HG03378 (cell line): ENCODE measurements around the gene RNPEP.
A peak's percentile ranks its signal among the peaks of the same experiment; 100 is the strongest.
"Not testable (repeated sequence)": the region's sequence is repeated elsewhere in the genome, so short reads cannot be mapped to it uniquely, and the experiment has no call there.

ENCODE experiments used
- ATAC-seq: cut with Tn5 transposase; IDR thresholded peaks from one replicate; pipeline ENCODE4 v1.9.1; 2021; ENCODE audit warnings: mild to moderate bottlenecking, moderate library complexity; ENCODE audit not compliant: unreplicated experiment

Gene RNPEP, protein sequence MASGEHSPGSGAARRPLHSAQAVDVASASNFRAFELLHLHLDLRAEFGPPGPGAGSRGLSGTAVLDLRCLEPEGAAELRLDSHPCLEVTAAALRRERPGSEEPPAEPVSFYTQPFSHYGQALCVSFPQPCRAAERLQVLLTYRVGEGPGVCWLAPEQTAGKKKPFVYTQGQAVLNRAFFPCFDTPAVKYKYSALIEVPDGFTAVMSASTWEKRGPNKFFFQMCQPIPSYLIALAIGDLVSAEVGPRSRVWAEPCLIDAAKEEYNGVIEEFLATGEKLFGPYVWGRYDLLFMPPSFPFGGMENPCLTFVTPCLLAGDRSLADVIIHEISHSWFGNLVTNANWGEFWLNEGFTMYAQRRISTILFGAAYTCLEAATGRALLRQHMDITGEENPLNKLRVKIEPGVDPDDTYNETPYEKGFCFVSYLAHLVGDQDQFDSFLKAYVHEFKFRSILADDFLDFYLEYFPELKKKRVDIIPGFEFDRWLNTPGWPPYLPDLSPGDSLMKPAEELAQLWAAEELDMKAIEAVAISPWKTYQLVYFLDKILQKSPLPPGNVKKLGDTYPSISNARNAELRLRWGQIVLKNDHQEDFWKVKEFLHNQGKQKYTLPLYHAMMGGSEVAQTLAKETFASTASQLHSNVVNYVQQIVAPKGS

DNA sequence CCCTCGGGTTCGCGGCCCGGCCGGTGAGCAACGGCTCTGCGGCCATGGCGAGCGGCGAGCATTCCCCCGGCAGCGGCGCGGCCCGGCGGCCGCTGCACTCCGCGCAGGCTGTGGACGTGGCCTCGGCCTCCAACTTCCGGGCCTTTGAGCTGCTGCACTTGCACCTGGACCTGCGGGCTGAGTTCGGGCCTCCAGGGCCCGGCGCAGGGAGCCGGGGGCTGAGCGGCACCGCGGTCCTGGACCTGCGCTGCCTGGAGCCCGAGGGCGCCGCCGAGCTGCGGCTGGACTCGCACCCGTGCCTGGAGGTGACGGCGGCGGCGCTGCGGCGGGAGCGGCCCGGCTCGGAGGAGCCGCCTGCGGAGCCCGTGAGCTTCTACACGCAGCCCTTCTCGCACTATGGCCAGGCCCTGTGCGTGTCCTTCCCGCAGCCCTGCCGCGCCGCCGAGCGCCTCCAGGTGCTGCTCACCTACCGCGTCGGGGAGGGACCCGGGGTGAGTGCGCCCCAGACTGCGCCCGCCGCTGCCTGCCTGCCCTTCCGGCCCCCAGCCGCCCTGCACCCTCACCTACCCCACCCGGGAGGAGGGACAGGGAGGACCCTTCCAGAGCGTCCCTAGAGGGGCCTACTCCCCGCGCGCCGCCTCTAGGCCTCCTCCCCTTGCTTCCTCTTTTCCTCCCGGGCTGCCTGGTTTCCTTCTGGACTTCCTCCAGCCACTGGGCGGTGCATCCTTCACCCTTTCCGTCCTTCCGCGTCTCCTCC is at the start of gene RNPEP:
RNPEP (plus strand) TSS at position 26 of the 757 bp plus-strand sequence; CDS start at position 45, 19 bp downstream.
- peak; percentile 38 for ATAC-seq

DNA sequence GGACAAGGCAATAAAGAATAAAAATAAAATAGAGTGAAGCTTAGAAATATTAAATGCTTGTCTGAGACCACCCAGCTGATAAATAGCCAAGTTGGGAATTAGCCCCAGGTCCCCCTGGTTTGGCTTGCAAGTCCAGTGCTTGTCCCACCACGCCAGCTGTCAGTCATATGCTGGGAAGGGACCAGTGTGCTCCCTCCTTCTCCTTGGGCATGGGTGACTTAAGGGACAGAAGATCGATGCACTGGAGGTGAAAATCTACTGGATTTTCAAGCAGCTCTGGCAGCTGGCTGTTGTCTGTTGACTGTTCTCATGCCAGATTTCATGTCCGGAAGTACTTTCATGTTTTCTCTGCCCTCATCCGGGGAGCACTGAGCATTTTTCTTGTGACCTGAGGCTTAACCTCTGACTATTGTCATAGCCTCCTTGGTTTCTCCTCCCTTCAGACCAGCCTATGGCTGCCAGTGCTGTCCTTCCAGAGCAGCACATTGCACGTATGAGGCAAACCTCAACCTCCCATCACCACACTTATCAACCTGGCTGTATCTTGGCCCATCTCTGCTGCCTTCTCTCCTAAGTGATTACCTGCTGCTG is 48.5 kb upstream of the RNPEP start:
- ATAC-seq, result no peak

DNA sequence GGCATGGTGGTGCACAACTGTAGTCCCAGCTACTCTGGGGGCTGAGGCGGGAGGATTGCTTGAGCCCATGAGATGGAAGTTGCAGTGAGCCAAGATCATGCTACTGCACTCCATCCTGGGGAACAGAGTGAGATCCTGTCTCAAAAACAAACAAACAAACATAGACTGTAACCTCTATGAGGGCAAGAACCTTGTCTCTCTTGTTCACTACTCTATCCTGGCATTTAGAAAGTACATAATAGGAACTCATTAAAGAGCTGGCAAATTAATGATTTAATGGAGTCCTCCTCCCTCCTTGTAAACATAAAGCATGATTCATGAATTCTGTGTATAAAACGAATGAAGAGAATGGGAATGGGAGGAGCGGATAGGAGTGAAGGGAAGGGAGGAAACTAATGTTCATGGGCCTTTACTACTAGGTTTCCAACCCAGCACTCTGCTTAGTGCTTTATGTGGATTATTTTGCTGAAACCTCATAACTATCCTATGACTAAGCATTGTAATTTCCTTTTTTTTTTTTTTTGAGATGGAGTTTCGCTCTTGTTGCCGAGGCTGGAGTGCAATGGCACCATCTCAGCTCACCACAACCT is 44.7 kb upstream of the RNPEP start:
- ATAC-seq, result no peak

DNA sequence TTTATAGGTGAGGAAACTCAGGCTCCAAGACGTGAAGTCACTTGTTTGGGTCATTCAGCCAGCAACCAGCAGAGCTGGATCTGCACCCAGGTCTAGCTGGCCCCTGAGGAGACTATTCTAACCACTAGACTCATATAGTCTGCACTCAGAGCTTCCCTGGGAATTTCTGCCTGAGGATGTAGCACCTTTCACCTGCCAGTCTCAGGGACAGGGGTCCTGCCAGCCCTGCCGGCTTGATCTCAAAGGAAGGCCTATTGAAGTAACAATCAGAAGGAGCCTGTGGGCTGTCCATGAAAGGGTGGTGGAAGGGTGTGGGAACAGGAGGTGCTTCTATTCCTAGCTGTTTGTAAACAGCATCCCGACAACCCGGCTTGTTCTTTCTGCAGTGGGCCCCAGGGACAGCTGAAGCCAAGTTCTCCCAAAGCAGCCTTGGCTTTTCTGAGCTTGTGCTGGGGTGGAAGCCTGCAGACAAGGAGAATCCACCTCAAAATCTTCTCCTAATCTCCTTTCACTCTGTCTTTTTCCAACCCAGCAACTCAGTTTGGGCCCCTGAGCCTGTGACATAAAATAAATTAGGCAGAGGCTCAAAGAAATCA is 43.9 kb upstream of the RNPEP start:
- no peak for ATAC-seq

DNA sequence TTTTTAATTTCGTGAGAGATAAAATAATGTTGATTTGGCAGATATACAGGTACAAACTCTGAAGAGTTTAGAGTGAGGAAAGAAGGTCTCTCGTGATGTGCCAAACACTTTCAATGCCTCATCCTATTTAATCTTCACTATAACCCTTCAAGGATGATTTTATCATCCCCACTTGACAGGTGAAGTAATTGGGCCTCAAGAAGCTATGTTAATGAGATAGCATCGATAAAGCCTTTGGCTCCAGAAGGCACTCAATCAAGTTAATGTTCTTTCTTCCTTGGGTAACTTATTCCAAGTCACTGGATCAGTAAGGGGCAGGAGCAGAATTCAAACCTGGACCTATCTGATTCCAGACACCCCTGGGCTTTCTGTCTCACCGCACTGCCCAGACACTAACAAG is 43.3 kb upstream of the RNPEP start:
- ATAC-seq, result no peak

DNA sequence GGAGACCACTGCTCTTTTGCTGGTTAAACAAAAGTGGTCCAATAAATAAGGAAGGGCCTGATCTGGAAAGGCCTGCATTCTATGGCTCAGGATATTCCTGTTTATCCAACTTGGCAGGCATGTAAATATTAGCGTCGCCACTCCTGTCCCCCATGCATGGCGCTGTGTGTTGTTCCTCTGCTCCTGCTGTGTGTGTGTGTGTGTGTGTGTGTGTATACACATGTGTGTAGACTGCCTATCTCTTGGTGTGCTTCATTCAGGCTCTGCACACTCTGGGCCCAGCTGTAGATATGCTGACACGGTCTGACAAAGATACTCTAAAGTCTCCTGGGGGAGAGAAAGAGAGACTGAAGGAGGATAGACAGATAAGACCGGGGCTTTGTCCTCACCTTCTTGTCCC is 42.9 kb upstream of the RNPEP start:
- no peak for ATAC-seq

DNA sequence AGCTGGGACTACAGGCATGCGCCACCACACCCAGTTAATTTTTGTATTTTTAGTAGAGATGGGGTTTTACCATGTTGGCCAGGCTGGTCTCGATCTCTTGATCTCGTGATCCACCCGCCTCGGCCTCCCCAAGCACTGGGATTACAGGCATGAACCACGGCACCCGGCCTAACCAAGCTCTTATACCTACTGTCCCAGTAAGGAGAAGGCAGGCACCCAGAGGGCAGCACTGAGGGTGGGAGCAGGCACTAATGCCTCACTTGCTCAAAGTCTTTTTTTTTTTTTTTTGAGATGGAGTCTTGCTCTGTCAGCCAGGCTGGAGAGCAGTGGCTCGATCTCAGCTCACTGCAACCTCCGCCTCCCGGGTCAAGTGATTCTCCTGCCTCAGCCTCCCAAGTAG is 42.1 kb upstream of the RNPEP start:
- not testable (repeated sequence) for ATAC-seq

DNA sequence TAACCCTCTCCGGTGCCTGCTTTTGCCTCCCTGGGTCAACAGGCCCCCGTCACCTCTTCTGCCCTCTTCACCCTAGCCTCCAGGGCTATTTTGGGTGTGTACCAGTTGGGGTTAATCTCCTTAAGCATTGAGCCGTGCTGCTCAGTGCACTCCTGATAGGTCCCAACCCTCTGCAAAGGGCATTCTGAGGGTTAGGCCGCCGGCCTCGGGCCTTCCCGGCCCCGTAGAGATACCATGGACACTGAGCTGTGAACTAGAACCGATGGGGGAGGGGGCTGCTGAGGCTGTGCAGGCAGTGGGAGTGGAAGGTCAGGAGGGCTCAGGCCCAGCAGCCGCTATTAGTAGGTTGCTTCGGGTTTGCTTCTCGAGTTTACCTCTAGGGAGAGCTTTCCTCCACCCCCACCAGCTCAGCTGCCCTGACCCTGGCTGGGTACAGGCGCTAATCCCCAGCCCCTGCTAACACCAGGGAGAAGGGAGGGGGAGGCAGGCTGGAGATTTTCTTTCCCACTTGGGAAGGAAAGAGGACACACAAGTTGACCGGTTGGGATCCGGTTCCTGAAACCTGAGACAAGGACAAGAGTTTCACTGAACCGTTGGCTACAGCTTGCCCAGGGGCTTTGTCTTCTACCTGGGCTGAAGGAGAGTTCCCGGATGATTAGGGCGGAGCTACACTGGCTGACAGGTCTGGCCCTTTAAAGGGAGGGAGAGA is 40.9 kb upstream of the RNPEP start:
- no peak for ATAC-seq

DNA sequence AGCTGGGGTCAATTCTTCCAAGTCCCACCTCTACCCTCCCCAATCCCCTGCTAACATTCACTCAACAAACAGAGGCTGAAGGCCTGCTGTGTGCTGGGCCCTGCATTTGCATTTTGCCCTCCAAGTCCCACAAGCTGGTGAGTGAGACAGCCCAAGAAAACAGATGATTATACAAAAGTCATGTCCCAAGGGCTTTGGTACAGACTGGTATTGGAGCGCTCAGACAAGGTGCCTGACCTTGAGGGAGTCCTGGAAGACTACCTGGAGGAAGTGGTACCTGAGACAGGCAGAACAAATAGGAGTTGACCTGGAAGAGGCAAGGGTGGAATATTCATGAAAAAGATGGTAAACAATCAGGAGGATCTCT is 40.3 kb upstream of the RNPEP start:
- no peak for ATAC-seq

DNA sequence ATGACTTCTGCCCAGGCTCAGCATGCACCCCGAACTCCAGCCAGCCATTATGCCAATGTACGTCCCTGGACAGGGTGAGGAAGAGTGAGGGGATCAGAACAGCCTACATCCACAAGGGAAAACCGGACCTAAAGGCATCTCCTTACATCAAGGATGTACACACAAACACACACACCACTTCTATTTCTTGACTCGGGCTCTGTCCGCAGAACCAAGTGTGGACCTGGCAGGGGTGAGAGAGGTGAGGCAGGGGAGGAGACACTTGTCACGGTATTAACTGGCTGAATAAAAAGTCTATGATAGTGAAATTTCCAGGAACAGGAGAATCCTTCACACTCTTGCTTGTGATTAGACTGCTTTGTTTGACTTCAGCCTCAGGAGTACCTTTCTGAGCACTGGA is 38.4 kb upstream of the RNPEP start:
- ATAC-seq, result no peak

DNA sequence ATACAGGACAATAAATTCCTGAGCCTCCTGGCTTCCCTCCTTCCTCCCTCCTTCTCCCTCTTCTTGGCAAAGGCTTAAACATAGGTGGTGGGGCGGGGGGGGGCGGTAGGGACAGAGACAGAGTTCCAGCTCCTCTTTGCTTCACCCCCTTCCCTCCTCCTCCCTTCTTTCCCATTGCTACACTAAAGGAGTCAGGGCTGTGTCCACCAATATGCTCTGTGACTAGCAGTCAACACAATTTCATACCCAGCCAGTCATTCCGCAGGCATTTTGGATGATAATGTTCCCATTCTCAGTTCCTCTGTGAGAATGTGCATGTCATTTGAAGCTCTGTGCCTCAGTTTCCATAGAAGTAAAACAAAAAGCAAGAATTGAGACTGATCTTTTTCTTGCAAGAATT is 37.8 kb upstream of the RNPEP start:
- ATAC-seq, result no peak

DNA sequence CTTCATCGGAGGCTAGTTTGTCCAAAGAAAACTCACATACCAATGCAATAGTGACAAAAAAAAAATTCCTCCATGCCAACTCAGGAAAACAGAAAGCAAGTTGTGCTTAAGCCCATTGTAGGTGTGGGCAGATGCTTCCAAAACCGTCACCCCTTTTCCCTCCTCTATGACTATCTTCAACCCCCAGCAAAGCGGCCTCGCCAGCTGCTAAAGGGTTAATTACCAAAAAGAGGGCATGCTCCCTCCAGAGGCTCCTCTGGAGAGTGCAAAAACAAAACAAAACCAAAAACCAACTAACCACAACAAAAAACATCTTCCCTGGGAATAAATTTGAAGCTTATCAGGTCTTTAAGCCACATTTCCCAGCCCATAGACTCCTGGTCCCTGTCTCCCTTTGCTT is 37.3 kb upstream of the RNPEP start:
- no peak for ATAC-seq

DNA sequence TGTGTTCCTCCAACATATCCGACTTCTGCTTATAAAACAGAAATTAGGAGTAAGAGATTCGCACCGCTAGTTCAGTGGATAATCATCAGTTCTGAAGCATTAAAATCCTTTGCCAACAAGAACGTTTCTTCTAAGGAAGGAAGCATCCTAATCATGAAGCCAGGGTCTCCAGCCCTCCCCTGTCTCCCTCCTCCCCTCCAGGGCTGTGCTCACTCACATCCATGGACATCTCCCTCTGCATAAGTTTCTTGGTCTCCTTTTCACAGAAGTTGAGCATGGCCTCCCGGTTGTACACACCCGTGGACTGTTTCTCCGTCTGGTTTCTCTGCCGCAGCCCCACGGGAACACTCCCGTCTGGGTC is 36.6 kb upstream of the RNPEP start:
- ATAC-seq, result no peak

DNA sequence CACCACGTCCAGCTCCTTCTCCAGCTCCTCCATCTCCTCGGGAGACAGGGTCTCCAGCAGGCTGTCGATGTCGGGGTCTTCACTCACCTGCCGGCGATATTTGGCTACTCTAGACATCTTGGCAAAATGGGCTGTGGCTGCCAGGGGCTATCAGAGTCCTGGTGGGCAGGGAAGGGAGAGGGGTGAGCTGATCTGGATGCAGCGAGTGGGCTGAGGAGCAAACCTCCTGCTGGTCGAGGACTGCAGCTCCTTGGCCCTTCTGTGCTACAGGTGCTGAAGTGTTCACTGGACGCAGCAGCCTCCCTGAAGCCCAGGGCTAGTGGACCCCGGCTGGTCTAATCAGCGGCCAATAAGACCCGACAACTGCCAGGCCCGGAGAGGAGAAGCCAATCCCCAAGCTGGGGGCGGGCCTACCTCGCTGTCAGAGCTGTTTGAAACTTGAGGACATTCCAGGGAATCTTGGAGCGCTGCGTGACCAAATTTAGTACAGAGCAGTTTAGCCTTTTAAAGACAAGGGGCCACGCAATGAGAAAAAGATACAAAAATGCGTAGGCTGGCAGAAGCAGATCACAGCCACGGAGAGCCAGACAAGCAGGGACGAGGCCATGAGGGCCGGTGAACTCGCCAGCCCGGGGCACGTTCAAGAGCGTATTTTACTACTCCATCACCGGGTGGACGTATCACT is 36.1 kb upstream of the RNPEP start, which contains the start of gene LMOD1:
LMOD1 (minus strand) TSS at position 325 of the 685 bp plus-strand sequence; CDS start at position 117, 208 bp downstream.
- no peak for ATAC-seq

DNA sequence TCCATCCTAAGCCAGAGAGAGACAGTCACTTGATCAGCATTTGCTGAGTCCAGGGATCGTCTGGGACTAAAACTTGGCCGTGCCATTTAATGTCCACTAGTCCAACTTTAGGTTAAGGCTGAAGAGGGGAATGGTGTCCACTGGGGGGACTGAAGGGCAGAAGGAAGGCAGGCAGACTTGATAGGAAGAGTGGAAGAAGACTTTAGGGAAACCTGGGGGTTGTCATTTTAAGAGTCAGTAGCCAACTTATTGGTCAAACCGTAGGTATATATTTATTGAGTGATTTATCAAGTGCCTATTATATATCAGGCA is 34.8 kb upstream of the RNPEP start:
- no peak for ATAC-seq

DNA sequence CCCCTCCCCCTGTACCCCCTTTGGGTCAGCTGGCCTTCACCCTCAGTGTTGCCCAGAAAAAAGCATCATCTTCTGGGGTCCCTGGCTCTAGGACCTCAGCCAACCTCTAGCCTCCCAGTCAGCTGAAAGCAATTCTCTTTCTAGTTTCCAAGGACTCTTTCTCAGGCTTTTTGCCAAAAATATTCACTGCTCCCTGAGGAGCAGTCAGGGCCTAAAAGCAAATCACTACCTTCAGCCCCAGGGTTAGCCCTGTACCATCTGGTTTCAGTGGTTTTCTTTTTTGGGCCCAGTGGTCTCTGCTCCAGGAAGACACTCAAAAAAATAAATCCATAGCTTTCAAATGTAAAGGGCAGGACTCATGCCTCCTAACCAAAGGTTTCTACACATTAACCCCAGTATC is 33.0 kb upstream of the RNPEP start:
- no peak for ATAC-seq

DNA sequence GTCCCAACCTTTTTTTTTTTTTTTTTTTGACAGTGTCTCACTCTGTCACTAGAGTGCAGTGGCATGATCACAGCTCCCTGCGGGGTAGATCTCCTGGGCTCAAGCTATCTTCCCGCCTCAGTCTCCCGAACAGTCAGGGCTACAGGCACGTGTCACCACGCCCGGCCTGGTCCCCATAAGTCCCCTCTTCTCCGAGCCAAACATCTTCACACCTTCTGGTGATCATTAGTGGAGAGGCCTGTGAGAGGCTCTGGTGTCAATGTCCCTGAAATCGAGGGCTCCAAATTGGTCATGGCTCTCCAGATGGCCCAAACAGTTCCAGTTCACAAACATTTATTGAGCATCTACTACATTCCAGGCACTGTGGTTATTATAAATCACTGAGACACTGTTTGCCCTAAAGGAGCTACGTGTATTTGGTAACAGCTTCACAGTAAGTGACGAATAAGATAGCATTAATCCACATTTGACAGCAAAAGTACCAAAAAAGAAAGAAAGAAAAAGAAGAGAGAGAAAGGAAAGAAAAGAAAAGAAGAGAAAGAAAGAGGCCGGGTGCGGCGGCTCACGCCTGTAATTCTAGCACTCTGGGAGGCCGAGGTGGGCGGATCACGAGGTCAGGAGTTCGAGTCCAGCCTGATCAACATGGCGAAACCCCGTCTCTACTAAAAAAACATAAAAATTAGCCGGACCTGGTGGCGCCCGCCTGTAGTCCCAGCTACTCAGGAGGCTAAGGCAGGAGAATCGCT is 28.0 kb upstream of the RNPEP start:
- no peak for ATAC-seq

DNA sequence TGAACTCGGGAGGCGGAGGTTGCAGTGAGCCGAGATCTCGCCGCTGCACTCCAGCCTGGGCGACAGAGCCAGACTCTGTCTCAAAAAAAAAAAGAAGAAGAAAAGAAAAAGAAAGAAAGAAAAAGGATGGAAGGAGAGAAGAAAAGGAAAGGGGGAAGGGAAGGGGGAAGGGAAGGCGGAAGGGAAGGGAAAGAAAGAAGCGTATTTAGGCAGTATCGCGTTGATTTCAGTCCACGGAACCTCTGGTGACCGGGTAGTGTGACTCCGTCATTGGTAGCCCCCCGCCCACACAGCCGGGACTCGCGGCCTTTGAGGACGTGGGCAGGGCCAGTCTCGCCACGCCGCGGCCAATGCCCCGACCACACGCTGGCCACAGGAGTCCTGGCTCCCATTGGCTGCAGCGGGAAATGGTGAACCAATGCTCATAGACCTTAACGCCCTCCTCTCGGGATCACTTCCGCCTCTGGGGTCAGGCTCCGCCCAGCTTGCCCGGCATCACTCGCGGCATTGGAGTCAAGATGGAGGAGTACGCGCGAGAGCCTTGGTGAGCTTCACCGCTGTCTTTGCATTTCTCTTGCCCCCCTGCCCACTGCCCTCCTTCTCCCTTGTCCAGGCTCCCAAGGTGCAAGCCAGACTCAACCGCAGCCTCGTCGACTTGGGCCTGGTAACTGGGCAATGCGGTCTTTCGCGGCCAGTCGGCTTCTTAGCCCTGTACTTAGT is 27.3 kb upstream of the RNPEP start, which contains the start of gene TIMM17A:
TIMM17A (plus strand) TSS at position 495 of the 720 bp plus-strand sequence; CDS start at position 519, 24 bp downstream.
- ATAC-seq, result peak; percentile 97
